GM19455 (cell line): ENCODE results near the gene EXT2.

Experiments
- ATAC-seq: cut with Tn5 transposase; IDR thresholded peaks from one replicate; pipeline ENCODE4 v1.9.1; 2021; ENCODE audit not compliant: unreplicated experiment

EXT2 gene

DNA sequence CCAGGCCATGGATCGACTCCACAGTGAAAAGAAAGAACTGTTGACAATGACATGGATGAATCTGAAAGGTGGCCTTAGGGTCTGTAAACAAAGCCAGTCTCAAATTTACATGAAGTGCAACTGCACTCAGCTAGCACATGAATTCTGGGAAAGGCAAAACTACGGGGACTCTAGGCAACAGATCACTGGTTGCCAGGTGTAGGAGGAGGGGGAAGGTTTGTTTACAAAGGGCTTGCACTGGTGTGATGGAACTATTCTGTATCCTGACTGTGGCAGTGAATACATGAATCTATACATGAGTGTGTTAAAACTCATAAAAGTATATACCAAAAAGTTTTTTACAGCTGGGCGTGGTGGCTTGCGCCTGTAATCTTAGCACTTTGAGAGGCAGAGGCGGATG is 187.1 kb downstream of the EXT2 start:
- no peak for ATAC-seq

DNA sequence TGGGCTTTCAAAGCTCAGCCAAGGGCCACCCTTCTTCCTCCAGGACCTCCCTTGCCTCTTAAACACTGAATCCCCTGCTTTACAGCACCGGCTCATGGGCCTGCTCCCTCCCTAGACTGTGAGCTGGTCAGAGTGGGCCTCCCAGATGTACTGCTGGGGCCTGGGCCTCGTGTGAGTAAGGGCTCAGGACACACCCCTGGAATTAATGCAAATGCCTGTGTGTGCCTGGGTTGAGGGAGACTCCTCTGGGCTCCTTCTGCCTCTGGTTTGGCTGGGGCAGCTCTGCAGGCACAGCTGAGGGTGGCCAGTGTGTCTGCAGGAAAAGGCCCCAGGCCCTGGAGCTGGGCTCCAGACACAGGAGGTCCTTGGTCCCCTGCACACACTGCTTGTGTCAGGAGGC is 190.3 kb downstream of the EXT2 start:
- ATAC-seq = no peak

DNA sequence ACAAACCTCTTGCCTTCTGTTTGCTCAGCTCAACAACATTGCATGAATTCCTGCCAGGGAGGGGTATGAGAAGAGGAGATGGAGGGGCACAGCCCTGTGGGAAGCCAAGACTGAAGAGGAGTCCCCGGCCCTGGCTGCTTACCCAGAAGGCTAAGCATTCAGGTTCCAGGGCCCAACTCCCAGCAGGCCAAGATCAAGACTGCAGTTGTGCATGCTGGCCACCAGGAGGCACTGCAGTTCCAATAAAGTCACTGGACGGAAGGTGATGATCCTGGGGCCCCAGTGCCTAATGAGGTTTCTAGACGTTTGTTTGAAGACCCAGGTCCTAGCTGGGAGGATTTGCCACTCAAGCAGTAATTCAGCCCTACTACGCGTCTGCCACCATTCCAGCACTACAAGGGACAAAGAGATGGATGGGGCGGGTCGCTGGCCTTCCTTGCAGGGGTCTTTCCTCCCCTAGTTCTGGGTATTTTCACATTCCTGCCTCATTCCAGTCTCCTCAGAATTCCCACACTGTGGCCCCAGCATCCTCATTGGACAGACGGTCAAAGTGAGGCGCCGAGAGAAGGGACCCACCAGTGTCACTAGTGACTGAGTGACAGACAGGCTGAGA is 190.9 kb downstream of the EXT2 start:
- no peak for ATAC-seq

DNA sequence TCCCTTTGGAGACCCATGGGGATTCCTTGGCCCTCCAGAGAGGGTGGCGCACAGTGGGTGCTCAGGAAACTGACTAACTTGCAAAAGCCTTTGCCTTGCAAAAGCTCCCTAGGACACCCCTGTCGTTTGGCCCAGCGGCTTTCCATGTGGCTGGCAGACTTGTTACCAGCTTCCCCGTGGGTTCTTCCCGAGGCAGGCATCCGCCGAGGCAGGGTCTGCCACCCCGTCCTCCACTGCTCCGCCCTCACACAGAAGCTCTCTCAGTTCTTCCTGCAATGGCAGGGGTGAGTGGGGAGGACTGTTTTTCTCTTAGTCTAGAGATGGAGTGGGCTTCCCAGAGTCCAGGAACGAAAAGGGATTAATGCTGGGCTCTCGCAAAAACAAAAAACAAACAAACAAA is 191.4 kb downstream of the EXT2 start:
- ATAC-seq = no peak

DNA sequence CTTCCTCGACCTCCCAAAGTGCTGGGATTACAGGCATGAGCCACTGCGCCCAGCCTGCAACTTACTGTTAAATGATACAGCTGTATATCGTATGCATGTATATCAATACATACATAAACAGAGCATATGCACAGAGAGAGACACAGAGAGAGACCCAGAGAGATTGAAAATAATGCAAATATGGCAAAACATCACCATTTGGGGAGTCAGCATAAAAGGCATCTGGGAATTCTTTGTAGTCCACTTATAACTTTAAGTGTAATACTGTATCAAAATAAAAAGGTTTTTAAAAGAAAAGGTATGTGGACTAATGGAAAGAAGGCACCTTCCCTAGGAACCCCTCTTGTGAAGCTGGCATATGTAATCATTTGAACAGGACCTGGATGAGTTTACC is 192.7 kb downstream of the EXT2 start:
- no peak for ATAC-seq

DNA sequence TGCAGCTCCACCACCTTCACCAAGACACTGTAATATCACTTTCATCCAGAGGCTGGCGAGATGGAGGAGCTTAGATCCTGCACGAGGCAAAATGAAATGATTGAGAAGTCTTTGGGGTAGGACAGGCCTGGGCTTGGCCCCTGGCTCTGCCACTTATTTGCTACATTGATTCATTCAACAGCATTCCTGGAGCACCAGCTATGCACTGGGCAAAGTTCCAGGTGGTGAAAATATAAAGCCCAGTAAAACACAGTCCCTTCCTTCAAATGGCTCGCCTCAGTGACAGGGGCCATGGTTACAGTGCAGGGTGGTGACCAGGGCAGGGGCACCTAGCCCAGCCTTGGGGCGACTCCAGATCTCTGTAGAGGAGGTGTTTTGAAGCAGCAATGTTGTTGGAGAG is 194.7 kb downstream of the EXT2 start:
- no peak for ATAC-seq
